OCI-LY1 (cell line): ENCODE results near the gene TRAPPC5.

Experiments used
- H2AFZ ChIP-seq: fragments of 200-600 bp; sonication (generic), shearing (Covaris generic); 2 replicates; pipeline ENCODE4 v1.6.0; 2014; ENCODE audit warnings: antibody characterized with exemption, mild to moderate bottlenecking, low read length
- H3F3A ChIP-seq: fragments of 200-600 bp; sonication (generic), shearing (Covaris generic); 2 replicates; pipeline ENCODE4 v1.6.0; 2014; ENCODE audit warnings: mild to moderate bottlenecking, antibody characterized with exemption, low read length, moderate library complexity; ENCODE audit not compliant: insufficient read depth
- H3K27ac ChIP-seq: fragments of 200-600 bp; sonication (generic); 2 replicates; pipeline ENCODE4 v1.5.1; 2014; ENCODE audit warnings: low read length, mixed run types, mild to moderate bottlenecking, low read depth; ENCODE audit not compliant: poor library complexity, severe bottlenecking
- H3K27me3 ChIP-seq: fragments of 200-600 bp; sonication (generic); 2 replicates; pipeline ENCODE4 v1.6.0; 2014; ENCODE audit warnings: antibody characterized with exemption, mild to moderate bottlenecking, low read length, moderate library complexity; ENCODE audit not compliant: insufficient read depth
- H3K36me3 ChIP-seq: fragments of 200-600 bp; sonication (generic); 2 replicates; pipeline ENCODE4 v1.6.1; 2014; ENCODE audit warnings: mild to moderate bottlenecking, antibody characterized with exemption, low read length, moderate library complexity, mixed read lengths; ENCODE audit not compliant: insufficient read depth
- H3K4me1 ChIP-seq: fragments of 200-600 bp; sonication (generic); 2 replicates; pipeline ENCODE4 v1.5.1; 2014; ENCODE audit warnings: mild to moderate bottlenecking, low read length, moderate library complexity; ENCODE audit not compliant: insufficient read depth, severe bottlenecking
- H3K4me2 ChIP-seq: fragments of 200-600 bp; sonication (generic), shearing (Covaris generic); 2 replicates; pipeline ENCODE4 v1.6.1; 2014; ENCODE audit warnings: low read length
- H3K4me3 ChIP-seq: fragments of 200-600 bp; sonication (generic); 2 replicates; pipeline ENCODE4 v1.5.1; 2014; ENCODE audit warnings: low read length, low read depth, mild to moderate bottlenecking, mixed read lengths; ENCODE audit not compliant: poor library complexity, severe bottlenecking
- H3K79me2 ChIP-seq: fragments of 200-600 bp; shearing (Covaris generic); 2 replicates; pipeline ENCODE4 v1.6.1; 2016; ENCODE audit warnings: mixed run types, low read length, mixed read lengths; ENCODE audit not compliant: insufficient read depth
- H3K9ac ChIP-seq: fragments of 200-600 bp; sonication (generic), shearing (Covaris generic); 2 replicates; pipeline ENCODE4 v1.6.1; 2014; ENCODE audit warnings: mild to moderate bottlenecking, low read length, mixed read lengths
- H3K9me2 ChIP-seq: fragments of 200-600 bp; sonication (generic), shearing (Covaris generic); 2 replicates; pipeline ENCODE4 v1.6.1; 2014; ENCODE audit warnings: low read depth, mild to moderate bottlenecking, low read length, mixed read lengths
- H3K9me3 ChIP-seq: fragments of 200-600 bp; shearing (Covaris generic); 2 replicates; pipeline ENCODE4 v1.6.1; 2014; ENCODE audit warnings: low read length, mixed read lengths
- H4K20me1 ChIP-seq: fragments of 200-600 bp; sonication (generic), shearing (Covaris generic); 2 replicates; pipeline ENCODE4 v1.6.0; 2016; ENCODE audit warnings: mild to moderate bottlenecking, low read length; ENCODE audit not compliant: insufficient read depth
- CTCF ChIP-seq: fragments of 200-600 bp; sonication (generic), shearing (Covaris generic); IDR thresholded peaks from 2 replicates; pipeline ENCODE4 v1.5.1; 2017; ENCODE audit warnings: mild to moderate bottlenecking, antibody characterized with exemption, low read length, moderate library complexity, mixed read lengths
- EZH2 ChIP-seq: fragments of 200-600 bp; sonication (generic), shearing (Covaris generic); IDR thresholded peaks from 2 replicates; pipeline ENCODE4 v1.8.0; 2017; ENCODE audit warnings: borderline replicate concordance, mixed run types, mild to moderate bottlenecking, antibody characterized with exemption, low read length, moderate library complexity, mixed read lengths

The TRAPPC5 gene

GRCh38 chr19:7668842-7669241, 11.8 kb upstream of the TRAPPC5 start, which contains the start of gene RETN:
Gene RETN, plus strand, starts transcription at chr19:7669049. Its CDS starts 278 bp downstream, at chr19:7669327.
- peaks cover 8% of the 10 kb centered on the region for H3K4me1 ChIP-seq
- no peaks in the 10 kb centered on the region for H3K36me3 ChIP-seq
- no peak within 1 kb of the TSS for H2AFZ ChIP-seq
- H3K79me2 ChIP-seq = no peaks in the 10 kb centered on the region
- no peaks in the 10 kb centered on the region for H3F3A ChIP-seq
- no peak within 1 kb of the TSS for H3K9ac ChIP-seq
- H3K4me3 ChIP-seq = no peak within 1 kb of the TSS
- TF ChIP-seq EZH2 (no peak), CTCF (no peak)
- no peak within 1 kb of the TSS for H3K27ac ChIP-seq
- H3K4me2 ChIP-seq = no peak within 1 kb of the TSS
- H3K9me2 ChIP-seq = no peaks in the 10 kb centered on the region
- peaks cover 8% of the 10 kb centered on the region for H3K27me3 ChIP-seq
- no peaks in the 10 kb centered on the region for H4K20me1 ChIP-seq
- no peaks in the 10 kb centered on the region for H3K9me3 ChIP-seq

DNA sequence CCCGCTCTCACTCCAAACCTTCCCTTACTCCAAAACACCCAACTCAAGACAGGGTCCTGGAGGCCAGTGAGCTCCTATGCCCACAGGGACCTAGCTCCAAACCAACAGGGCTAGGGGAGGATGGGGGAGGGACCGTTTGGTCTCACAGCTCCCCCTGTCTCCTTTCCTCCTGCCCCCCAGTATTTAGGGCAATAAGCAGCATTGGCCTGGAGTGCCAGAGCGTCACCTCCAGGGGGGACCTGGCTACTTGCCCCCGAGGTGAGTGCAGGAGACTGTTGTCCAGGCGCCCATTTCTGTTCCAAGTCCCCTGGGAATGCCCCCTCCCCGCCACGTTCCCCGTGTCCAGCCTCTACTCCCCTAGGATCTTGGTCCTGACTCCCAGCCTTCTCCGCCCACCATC, 11.0 kb upstream of the TRAPPC5 start:
- no peaks in the 10 kb centered on the region for H4K20me1 ChIP-seq
- peaks cover 8% of the 10 kb centered on the region for H3K4me1 ChIP-seq
- no peaks in the 10 kb centered on the region for H3K79me2 ChIP-seq
- H3K4me2 ChIP-seq = no peak overlapping the region
- no peaks in the 10 kb centered on the region for H3F3A ChIP-seq
- no peak overlapping the region for H3K4me3 ChIP-seq
- no peak overlapping the region for H2AFZ ChIP-seq
- H3K9ac ChIP-seq = no peak overlapping the region
- no peak for TF ChIP-seq CTCF
- TF ChIP-seq EZH2 = no peak
- no peaks in the 10 kb centered on the region for H3K9me3 ChIP-seq
- peaks cover 8% of the 10 kb centered on the region for H3K27me3 ChIP-seq
- H3K9me2 ChIP-seq = no peaks in the 10 kb centered on the region
- H3K27ac ChIP-seq = no peak overlapping the region
- H3K36me3 ChIP-seq = no peaks in the 10 kb centered on the region

DNA sequence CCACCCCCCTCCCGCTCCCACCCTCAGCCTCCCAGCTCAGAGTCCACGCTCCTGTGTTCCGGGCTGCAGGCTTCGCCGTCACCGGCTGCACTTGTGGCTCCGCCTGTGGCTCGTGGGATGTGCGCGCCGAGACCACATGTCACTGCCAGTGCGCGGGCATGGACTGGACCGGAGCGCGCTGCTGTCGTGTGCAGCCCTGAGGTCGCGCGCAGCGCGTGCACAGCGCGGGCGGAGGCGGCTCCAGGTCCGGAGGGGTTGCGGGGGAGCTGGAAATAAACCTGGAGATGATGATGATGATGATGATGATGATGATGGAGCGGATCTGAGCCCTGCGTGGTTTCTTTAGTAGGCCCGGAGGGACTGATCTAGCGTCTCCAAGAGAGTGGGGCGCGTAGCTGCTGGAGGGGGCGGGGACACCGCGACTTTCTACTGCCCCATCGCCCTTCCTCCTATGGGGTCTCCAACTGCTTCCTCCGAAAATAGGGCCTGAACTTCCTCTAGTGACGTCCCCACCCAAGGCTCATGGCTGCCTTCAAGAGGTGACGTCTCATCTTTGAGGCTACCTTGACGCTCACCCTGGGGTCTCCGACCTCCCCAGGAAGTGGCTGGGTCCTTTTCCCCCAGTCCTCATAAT, 10.4 kb upstream of the TRAPPC5 start:
- Histone ChIP-seq H3K9me2 (no peaks in the 10 kb centered on the region), H3K9me3 (no peaks in the 10 kb centered on the region), H3K4me1 (peaks cover 8% of the 10 kb centered on the region), H3F3A (no peaks in the 10 kb centered on the region), H3K27me3 (peaks cover 8% of the 10 kb centered on the region), H3K9ac (no peak overlapping the region), H4K20me1 (no peaks in the 10 kb centered on the region), H3K4me2 (peak overlapping the region; percentile 21), H3K79me2 (no peaks in the 10 kb centered on the region), H2AFZ (no peak overlapping the region), H3K27ac (no peak overlapping the region), H3K4me3 (peak overlapping the region; percentile 42), H3K36me3 (no peaks in the 10 kb centered on the region)
- no peak for TF ChIP-seq CTCF
- TF ChIP-seq EZH2 = no peak
